Renal cortex interstitium (tissue), 11 donors: ENCODE measurements around the gene ST7L. TPM values are rescaled to one million over a fixed set of nuclear protein-coding genes. Genes with fewer than 3 reads are reported as not detected.
"Not testable (repeated sequence)": the region's sequence is repeated elsewhere in the genome, so short reads cannot be mapped to it uniquely, and the experiment has no call there.

Experiments
- DNase-seq, 11 donors: peaks; one replicate each; pipeline ENCODE4 v3.0.0-alpha.2; 2013; ENCODE audit warnings: low read depth in 9 of 11, low spot score in 4 of 11; ENCODE audit errors: extremely low read depth in 1 of 11
- polyA plus RNA-seq, 3 donors: library from polyadenylated mRNA; unstranded; fragments of 120-200 nt; gene quantifications; one replicate each; pipeline ENCODE4 v1.2.1, GENCODE V29; 2013; ENCODE audit not compliant: insufficient read length in 3 of 3

Gene ST7L
- polyA plus RNA-seq, 3 donors, result 27.3 to 33.9 (median 30.9) TPM

GRCh38 chr1:112507921-112508277 lies 111.0 kb downstream of the ST7L start:
- no peak for DNase-seq

GRCh38 chr1:112507336-112507735 lies 111.6 kb downstream of the ST7L start:
- DNase-seq, result no peak

GRCh38 chr1:112506731-112507130 lies 112.2 kb downstream of the ST7L start:
- no peak for DNase-seq

GRCh38 chr1:112506306-112506705 lies 112.6 kb downstream of the ST7L start:
- DNase-seq, result no peak

GRCh38 chr1:112505878-112506277 lies 113.1 kb downstream of the ST7L start:
- DNase-seq, result no peak

GRCh38 chr1:112505400-112505785 lies 113.5 kb downstream of the ST7L start:
- DNase-seq, result no peak

GRCh38 chr1:112504661-112505399 lies 114.1 kb downstream of the ST7L start:
- no peak for DNase-seq

- DNase-seq, result no peak
These were observed 114.8 kb downstream of the ST7L start for GRCh38 chr1:112504001-112504660.

GRCh38 chr1:112502826-112503225 lies 116.1 kb downstream of the ST7L start:
- no peak for DNase-seq

GRCh38 chr1:112501810-112502641 lies 116.9 kb downstream of the ST7L start:
- DNase-seq, result peak in 2 of 11 donors; percentile 29 to 54

- DNase-seq, result no peak
These were observed 122.7 kb downstream of the ST7L start for GRCh38 chr1:112496290-112496689.

GRCh38 chr1:112493351-112493750 lies 125.6 kb downstream of the ST7L start:
- no peak for DNase-seq

- no peak for DNase-seq
These were observed 126.9 kb downstream of the ST7L start for GRCh38 chr1:112492076-112492475.

- no peak for DNase-seq
These were observed 130.8 kb downstream of the ST7L start for GRCh38 chr1:112488141-112488540.

GRCh38 chr1:112487686-112488085 lies 131.3 kb downstream of the ST7L start:
- DNase-seq, result not testable (repeated sequence)

- not testable (repeated sequence) for DNase-seq
These were observed 132.9 kb downstream of the ST7L start for GRCh38 chr1:112486063-112486462.

- DNase-seq, result no peak
These were observed 140.6 kb downstream of the ST7L start for GRCh38 chr1:112478314-112478713.

- DNase-seq, result no peak
These were observed 141.4 kb downstream of the ST7L start for GRCh38 chr1:112477550-112477949.
